Astrocyte (in vitro differentiated cells and primary cell): ENCODE results near the gene FOXI3. TPM values are rescaled to one million over a fixed set of nuclear protein-coding genes. Genes with fewer than 3 reads are reported as not detected.
A peak's percentile ranks its signal among the peaks of the same experiment; 100 is the strongest.

Experiments
- DNase-seq: peaks from one replicate; pipeline ENCODE4 v3.0.0-alpha.2; 2010; ENCODE audit warnings: low read depth
- FAIRE-seq: peaks from 2 replicates; lab custom pipeline; 2011; peaks lifted over from hg19 to GRCh38; lab: Jason Lieb, UNC
- H2AFZ ChIP-seq: 2 replicates; pipeline ENCODE4 v1.6.0; 2012; ENCODE audit warnings: low read depth, low read length, inconsistent platforms
- H3K27ac ChIP-seq: 2 replicates; pipeline ENCODE4 v1.5.1; 2011; ENCODE audit warnings: low read depth, low read length, inconsistent platforms
- H3K27me3 ChIP-seq: 2 replicates; pipeline ENCODE4 v1.6.0; 2011; ENCODE audit warnings: low read length, inconsistent platforms; ENCODE audit not compliant: insufficient read depth
- H3K36me3 ChIP-seq: 2 replicates; pipeline ENCODE4 v1.5.1; 2011; ENCODE audit warnings: low read length, inconsistent platforms; ENCODE audit not compliant: insufficient read depth
- H3K4me1 ChIP-seq: 2 replicates; pipeline ENCODE4 v1.5.1; 2011; ENCODE audit warnings: low read length, inconsistent platforms; ENCODE audit not compliant: insufficient read depth
- H3K4me2 ChIP-seq: 2 replicates; pipeline ENCODE4 v1.6.0; 2012; ENCODE audit warnings: low read length, inconsistent platforms
- H3K4me3 ChIP-seq: 2 replicates; pipeline ENCODE4 v1.5.1; 2011; ENCODE audit warnings: low read depth, mild to moderate bottlenecking, low read length, inconsistent platforms; ENCODE audit not compliant: insufficient read depth
- H3K79me2 ChIP-seq: 2 replicates; pipeline ENCODE4 v1.6.0; 2012; ENCODE audit warnings: mild to moderate bottlenecking, low read length, inconsistent platforms; ENCODE audit not compliant: insufficient read depth
- H3K9ac ChIP-seq: 2 replicates; pipeline ENCODE4 v1.6.0; 2012; ENCODE audit warnings: mild to moderate bottlenecking, low read length, inconsistent platforms
- H3K9me3 ChIP-seq: 2 replicates; pipeline ENCODE4 v1.5.1; 2012; ENCODE audit warnings: low read depth, mild to moderate bottlenecking, low read length, inconsistent platforms; ENCODE audit not compliant: insufficient read depth
- H4K20me1 ChIP-seq: 2 replicates; pipeline ENCODE4 v1.6.0; 2012; ENCODE audit warnings: low read length, inconsistent platforms; ENCODE audit not compliant: insufficient read depth
- H3K27ac Mint-ChIP-seq: one replicate; pipeline ENCODE4 v1.8.0; 2021; ENCODE audit warnings: mild to moderate bottlenecking, mixed read lengths; ENCODE audit not compliant: unreplicated experiment
- H3K27me3 Mint-ChIP-seq: one replicate; pipeline ENCODE4 v1.8.0; 2021; ENCODE audit warnings: low read depth, mixed read lengths; ENCODE audit not compliant: unreplicated experiment
- H3K36me3 Mint-ChIP-seq: one replicate; pipeline ENCODE4 v1.8.0; 2021; ENCODE audit warnings: low read depth, mixed read lengths; ENCODE audit not compliant: unreplicated experiment
- H3K4me1 Mint-ChIP-seq: one replicate; pipeline ENCODE4 v1.8.0; 2021; ENCODE audit warnings: low read depth, mixed read lengths; ENCODE audit not compliant: unreplicated experiment
- H3K4me3 Mint-ChIP-seq: one replicate; pipeline ENCODE4 v1.8.0; 2021; ENCODE audit warnings: mild to moderate bottlenecking, moderate library complexity, mixed read lengths; ENCODE audit not compliant: unreplicated experiment
- H3K9me3 Mint-ChIP-seq: one replicate; pipeline ENCODE4 v1.8.0; 2021; ENCODE audit warnings: mild to moderate bottlenecking, mixed read lengths; ENCODE audit not compliant: unreplicated experiment
- CTCF ChIP-seq: IDR thresholded peaks from 2 replicates; pipeline ENCODE4 v1.5.1; 2011; ENCODE audit warnings: low read depth, mild to moderate bottlenecking, inconsistent platforms, low read length, moderate library complexity; ENCODE audit not compliant: insufficient read depth
- EZH2 ChIP-seq: IDR thresholded peaks from 2 replicates; pipeline ENCODE4 v1.6.1; 2012; ENCODE audit warnings: mild to moderate bottlenecking, low read length, inconsistent platforms; ENCODE audit not compliant: insufficient read depth
- total RNA-seq: library from RNA; stranded (reverse); gene quantifications from 2 replicates; pipeline ENCODE4 v1.2.1, GENCODE V29; 2021

FOXI3 gene
- total RNA-seq, 1 donor from 2014 or later, result 2.3 TPM

GRCh38 chr2:88452980-88453582 is 588 bp upstream of the FOXI3 start:
- no peaks in the 10 kb centered on the region for H3K9me3 ChIP-seq
- no peak overlapping the region for H3K4me2 ChIP-seq
- peak overlapping the region; percentile 52 for H2AFZ ChIP-seq
- H4K20me1 ChIP-seq, result no peaks in the 10 kb centered on the region
- H3K36me3 ChIP-seq, result no peaks in the 10 kb centered on the region
- no peaks in the 10 kb centered on the region for H3K4me1 ChIP-seq
- no peak overlapping the region for H3K9ac ChIP-seq
- H3K27me3 Mint-ChIP-seq, result peaks cover 44% of the 10 kb centered on the region
- H3K36me3 Mint-ChIP-seq, result no peaks in the 10 kb centered on the region
- TF ChIP-seq CTCF (no peak), EZH2 (peak; percentile 92)
- peaks cover 4% of the 10 kb centered on the region for H3K4me1 Mint-ChIP-seq
- H3K79me2 ChIP-seq, result no peaks in the 10 kb centered on the region
- FAIRE-seq (no peak), DNase-seq (peak; percentile 3)
- no peak overlapping the region for H3K4me3 ChIP-seq
- peaks cover 2% of the 10 kb centered on the region for H3K9me3 Mint-ChIP-seq
- H3K27ac ChIP-seq, result no peak overlapping the region
- peaks cover 34% of the 10 kb centered on the region for H3K27me3 ChIP-seq
- no peak overlapping the region for H3K27ac Mint-ChIP-seq
- peak overlapping the region; percentile 81 for H3K4me3 Mint-ChIP-seq

- FAIRE-seq, result no peak
- Histone ChIP-seq H3K9ac (no peak overlapping the region), H3K4me3 (no peak overlapping the region), H4K20me1 (no peaks in the 10 kb centered on the region), H3K36me3 (no peaks in the 10 kb centered on the region), H2AFZ (no peak overlapping the region), H3K9me3 (no peaks in the 10 kb centered on the region), H3K79me2 (no peaks in the 10 kb centered on the region), H3K27ac (no peak overlapping the region), H3K4me2 (peak overlapping the region; percentile 39), H3K4me1 (no peaks in the 10 kb centered on the region), H3K27me3 (peaks cover 36% of the 10 kb centered on the region)
- peak overlapping the region; percentile 76 for H3K4me3 Mint-ChIP-seq
- H3K9me3 Mint-ChIP-seq, result peaks cover 2% of the 10 kb centered on the region
- no peak overlapping the region for H3K27ac Mint-ChIP-seq
- DNase-seq, result no peak
- peaks cover 54% of the 10 kb centered on the region for H3K27me3 Mint-ChIP-seq
- H3K4me1 Mint-ChIP-seq, result peaks cover 4% of the 10 kb centered on the region
- H3K36me3 Mint-ChIP-seq, result no peaks in the 10 kb centered on the region
- TF ChIP-seq CTCF, result no peak
- peak; percentile 92 for TF ChIP-seq EZH2
Observed at GRCh38 chr2:88451811-88452564, 505 bp downstream of the FOXI3 start.
